K562 (cell line): Measurements from ENCODE around the gene SPRR2G. TPM values are rescaled to one million over a fixed set of nuclear protein-coding genes. Genes with fewer than 3 reads are reported as not detected.

Experiments
- AFF4 ChIP-seq: sonication (generic); formaldehyde crosslinking; IDR thresholded peaks from 2 replicates; pipeline ENCODE4 v1.8.0; 2023; ENCODE audit warnings: mild to moderate bottlenecking, missing genetic modification reagents
- CREB3 ChIP-seq: fragments of 450-650 bp; conservative IDR thresholded peaks from 2 replicates; pipeline ENCODE4 v1.6.1; 2016; ENCODE audit warnings: missing genetic modification characterization, low read depth, mild to moderate bottlenecking, missing compliant biosample characterization, moderate library complexity
- DDX20 ChIP-seq: fragments of 450-650 bp; IDR thresholded peaks from 2 replicates; pipeline ENCODE4 v1.6.1; 2016; ENCODE audit warnings: missing genetic modification characterization, low read depth, mild to moderate bottlenecking, missing compliant biosample characterization, moderate library complexity
- GABPB2 ChIP-seq: fragments of 250-450 bp; sonication (Bioruptor Pico); conservative IDR thresholded peaks from 2 replicates; pipeline ENCODE4 v1.5.1; 2021; ENCODE audit warnings: mild to moderate bottlenecking
- KDM1A ChIP-seq, 2 experiments: fragments of 450-650 bp; IDR thresholded peaks; 2 replicates each; pipeline ENCODE4 v1.6.1; 2016; ENCODE audit warnings: mild to moderate bottlenecking in 2 of 2
- POLR2AphosphoS2 ChIP-seq: IDR thresholded peaks from 2 replicates; pipeline ENCODE4 v1.6.1; 2012; ENCODE audit warnings: low read length, improper control_type of control experiment
- RB1 ChIP-seq: fragments of 450-650 bp; IDR thresholded peaks from 2 replicates; pipeline ENCODE4 v1.6.1; 2017; ENCODE audit warnings: low read depth, mild to moderate bottlenecking
- ZNF224 ChIP-seq: sonication (generic); formaldehyde crosslinking; IDR thresholded peaks from 2 replicates; pipeline ENCODE4 v1.8.0; 2022; ENCODE audit warnings: mild to moderate bottlenecking, missing genetic modification reagents
- ZNF41 ChIP-seq: fragments of 250-450 bp; sonication (Bioruptor Pico); conservative IDR thresholded peaks from 2 replicates; pipeline ENCODE4 v1.4.0; 2020; ENCODE audit warnings: mild to moderate bottlenecking
- ZNF444 ChIP-seq: fragments of 250-450 bp; sonication (Bioruptor Pico); IDR thresholded peaks from 2 replicates; pipeline ENCODE4 v1.4.0; 2020; ENCODE audit warnings: mild to moderate bottlenecking, moderate library complexity
- polyA plus RNA-seq, 8 experiments: library from polyadenylated mRNA; depleted of rRNA in 4 of 8; stranded (reverse) in 5 of 8; unstranded in 3 of 8; fragments of >200 nt; fragmentation: Nextera tagmentation in 2 of 8; fragmentation: Illumina TruSeq in 1 of 8; extraction: Ambion mirVana in 2 of 8; extraction: Trizol in 1 of 8; gene quantifications; 2 replicates each; pipeline versions ENCODE4 v1.2.1 to v1.2.3, GENCODE V29; 2011 to 2014; ENCODE audit warnings: inconsistent platforms in 1 of 8, missing spikeins in 1 of 8
- total RNA-seq, 7 experiments: library from RNA; depleted of rRNA in 6 of 7; stranded (reverse); fragments of >200 nt in 6 of 7; fragmentation: Illumina TruSeq in 2 of 7; extraction: Trizol in 2 of 7; gene quantifications; 2 replicates each; pipeline versions ENCODE4 v1.2.1 to v1.2.3, GENCODE V29; 2011 to 2021; ENCODE audit warnings: low replicate concordance in 1 of 7

The SPRR2G gene
- total and polyA plus RNA-seq, 9 of the 15 experiments (the other 6 are each of a cell fraction or from before 2014, with no cell fraction given), result not detected

DNA sequence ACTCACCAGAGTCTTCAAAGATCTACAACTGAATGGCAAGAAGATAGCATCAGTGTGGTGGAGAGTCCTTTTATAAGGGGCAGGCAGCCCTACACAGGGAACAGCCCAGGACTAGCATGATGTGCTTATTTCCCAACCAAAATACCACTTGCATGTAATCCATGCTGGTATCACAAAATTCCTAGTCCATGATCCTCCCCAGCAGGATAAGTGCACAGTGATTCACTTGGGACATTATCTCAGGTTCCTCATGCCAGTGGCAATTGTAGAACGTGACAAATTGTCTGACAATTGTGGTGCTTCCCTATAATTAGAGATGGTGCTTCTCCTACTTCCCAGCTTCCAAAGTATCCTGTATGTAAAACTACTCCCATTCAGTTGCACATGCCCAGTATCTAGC lies at the start of gene SPRR2G (continued):
- TF ChIP-seq POLR2AphosphoS2 (no peak), ZNF444 (CRISPR knock-in tag) (no peak), ZNF224 (CRISPR knock-in tag) (no peak), CREB3 (no peak), ZNF41 (CRISPR knock-in tag) (no peak), GABPB2 (CRISPR knock-in tag) (no peak), RB1 (no peak), AFF4 (no peak), KDM1A (IDR thresholded peaks at IDR 0.05) (no peak), DDX20 (tag) (no peak)
